Memory B cell (primary cell): Measurements from ENCODE around the gene CASKIN1.

Experiments
- ATAC-seq: fragments of 150-1000 bp; cut with Tn5 transposase; 2 replicates; pipeline ENCODE4 v1.10.0; 2021; ENCODE audit warnings: low read depth, mild to moderate bottlenecking, moderate library complexity
- DNase-seq, 2 donors: peaks; one replicate each; pipeline ENCODE4 v3.0.0; 2022; ENCODE audit warnings: low spot score in 2 of 2
- H3K27ac Mint-ChIP-seq: one replicate; pipeline ENCODE4 v1.8.0; 2022; ENCODE audit warnings: mild to moderate bottlenecking, moderate library complexity, mixed read lengths
- H3K27me3 Mint-ChIP-seq: one replicate; pipeline ENCODE4 v1.8.0; 2022; ENCODE audit warnings: mixed read lengths
- H3K36me3 Mint-ChIP-seq: one replicate; pipeline ENCODE4 v1.8.0; 2022; ENCODE audit warnings: mild to moderate bottlenecking, mixed read lengths
- H3K4me1 Mint-ChIP-seq: one replicate; pipeline ENCODE4 v1.8.0; 2022; ENCODE audit warnings: mixed read lengths
- H3K4me3 Mint-ChIP-seq: one replicate; pipeline ENCODE4 v1.8.0; 2022; ENCODE audit warnings: mild to moderate bottlenecking, moderate library complexity, mixed read lengths
- H3K9me3 Mint-ChIP-seq: one replicate; pipeline ENCODE4 v1.8.0; 2022; ENCODE audit warnings: mixed read lengths

The CASKIN1 gene

GRCh38 chr16:2198283-2198682 lies 1.9 kb upstream of the CASKIN1 start:
- Mint-ChIP-seq H3K36me3 (no peaks in the 10 kb centered on the region), H3K4me3 (peak overlapping the region; percentile 39), H3K27ac (no peak overlapping the region), H3K27me3 (peaks cover 12% of the 10 kb centered on the region), H3K9me3 (no peaks in the 10 kb centered on the region), H3K4me1 (peaks cover 8% of the 10 kb centered on the region)
- DNase-seq (no peak), ATAC-seq (no peak)

DNA sequence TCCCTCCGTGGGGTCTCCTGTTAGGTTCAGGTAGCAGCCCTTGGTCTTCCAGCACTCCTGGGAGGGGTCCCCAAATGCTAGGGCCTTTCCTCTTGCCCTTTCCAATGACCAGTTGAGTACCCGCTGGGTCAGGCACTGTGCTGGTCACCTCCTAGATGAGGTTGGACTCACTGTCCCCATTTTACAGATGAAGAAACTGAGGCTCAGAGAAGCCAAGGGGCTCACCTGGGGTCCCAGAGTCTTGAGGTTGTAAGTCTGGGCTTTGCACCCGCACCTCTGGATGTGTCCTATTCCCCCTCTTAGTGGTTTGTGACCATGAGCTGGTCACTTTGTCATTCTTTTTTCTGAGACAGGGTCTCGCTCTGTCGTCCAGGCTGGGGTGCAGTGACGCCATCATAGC lies 1.4 kb upstream of the CASKIN1 start:
- DNase-seq (no peak), ATAC-seq (no peak)
- Mint-ChIP-seq H3K4me1 (peaks cover 8% of the 10 kb centered on the region), H3K36me3 (no peaks in the 10 kb centered on the region), H3K27me3 (peaks cover 12% of the 10 kb centered on the region), H3K27ac (no peak overlapping the region), H3K9me3 (no peaks in the 10 kb centered on the region), H3K4me3 (peak overlapping the region; percentile 41)

DNA sequence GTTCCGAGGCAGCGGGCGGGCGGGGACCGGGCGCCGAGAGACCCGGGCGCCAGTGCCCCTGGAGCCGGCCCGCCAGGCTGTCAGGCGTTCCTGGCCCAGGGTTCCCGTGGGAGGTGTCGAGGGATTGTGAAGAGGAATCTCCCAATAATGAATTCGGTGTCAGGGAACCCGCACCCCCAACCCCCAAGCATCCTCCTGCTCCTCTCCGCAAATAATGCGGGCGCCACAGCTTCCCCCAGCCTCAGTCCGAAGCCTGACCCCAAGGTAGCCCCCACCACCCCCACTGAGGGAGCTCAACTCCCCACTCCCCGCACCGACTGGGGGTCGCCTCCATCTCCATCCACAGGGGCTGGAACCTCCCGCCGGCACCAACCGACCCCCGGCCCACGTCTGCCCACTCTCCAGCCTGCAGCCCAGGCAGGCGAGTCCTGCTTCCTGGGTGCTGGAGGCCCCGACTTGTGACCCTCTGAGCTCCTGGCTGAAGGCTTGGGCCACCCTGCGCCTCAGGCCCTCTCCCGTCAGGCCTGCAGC lies 641 bp upstream of the CASKIN1 start:
- Mint-ChIP-seq H3K27me3 (peaks cover 17% of the 10 kb centered on the region), H3K27ac (no peak overlapping the region), H3K9me3 (no peaks in the 10 kb centered on the region), H3K4me3 (peak overlapping the region; percentile 79), H3K4me1 (peaks cover 8% of the 10 kb centered on the region), H3K36me3 (no peaks in the 10 kb centered on the region)
- ATAC-seq = no peak
- DNase-seq = no peak

- Mint-ChIP-seq H3K9me3 (no peaks in the 10 kb centered on the region), H3K4me1 (peaks cover 8% of the 10 kb centered on the region), H3K27ac (no peak overlapping the region), H3K36me3 (no peaks in the 10 kb centered on the region), H3K27me3 (peaks cover 17% of the 10 kb centered on the region), H3K4me3 (peak overlapping the region; percentile 64)
- no peak for DNase-seq
- peak; percentile 28 for ATAC-seq
These were observed 863 bp downstream of the CASKIN1 start for GRCh38 chr16:2195322-2196161.

GRCh38 chr16:2194852-2195321 lies 1.5 kb downstream of the CASKIN1 start:
- H3K4me1 Mint-ChIP-seq = peaks cover 8% of the 10 kb centered on the region
- H3K27me3 Mint-ChIP-seq = peaks cover 17% of the 10 kb centered on the region
- ATAC-seq (peak; percentile 86), DNase-seq (peak; percentile 51 to 52)
- no peak overlapping the region for H3K27ac Mint-ChIP-seq
- no peaks in the 10 kb centered on the region for H3K9me3 Mint-ChIP-seq
- no peaks in the 10 kb centered on the region for H3K36me3 Mint-ChIP-seq
- H3K4me3 Mint-ChIP-seq = peak overlapping the region; percentile 27

DNA sequence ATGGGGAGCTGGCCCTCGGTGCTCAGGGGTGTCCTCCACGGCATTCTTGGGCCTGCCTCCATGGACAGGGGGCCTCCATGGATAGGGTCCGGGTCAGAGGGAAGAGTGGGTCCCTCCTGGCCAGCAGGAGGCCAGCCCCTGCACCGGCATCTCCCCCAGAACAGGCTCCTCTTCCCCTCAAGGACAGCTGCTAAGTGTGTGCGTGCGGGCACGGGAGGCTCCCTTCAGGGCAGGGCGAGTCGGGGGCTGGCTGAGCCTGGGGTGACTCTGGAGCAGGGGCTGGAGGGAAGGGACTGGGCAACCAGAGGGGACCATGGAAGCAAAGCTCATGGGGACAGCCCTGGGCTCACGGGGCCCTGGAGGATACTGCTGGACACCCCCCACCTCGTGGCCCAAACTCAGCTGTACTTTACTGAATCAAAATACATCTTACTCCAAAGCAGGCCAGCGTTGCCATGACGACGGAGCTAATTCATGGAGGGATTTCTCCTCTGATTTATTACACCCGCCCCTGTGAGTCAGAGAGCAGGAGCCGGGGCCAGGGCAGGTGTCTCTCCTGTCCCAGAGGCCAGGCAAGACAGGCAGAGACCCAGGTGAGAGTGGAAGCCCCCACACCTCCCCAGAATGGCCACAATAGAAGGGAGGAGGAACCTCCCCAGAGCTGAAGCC lies 2.1 kb downstream of the CASKIN1 start:
- no peaks in the 10 kb centered on the region for H3K9me3 Mint-ChIP-seq
- H3K4me1 Mint-ChIP-seq = peaks cover 8% of the 10 kb centered on the region
- no peak overlapping the region for H3K27ac Mint-ChIP-seq
- DNase-seq (no peak), ATAC-seq (no peak)
- no peaks in the 10 kb centered on the region for H3K36me3 Mint-ChIP-seq
- H3K4me3 Mint-ChIP-seq = no peak overlapping the region
- peaks cover 17% of the 10 kb centered on the region for H3K27me3 Mint-ChIP-seq

- DNase-seq (no peak), ATAC-seq (no peak)
- Mint-ChIP-seq H3K36me3 (no peaks in the 10 kb centered on the region), H3K4me1 (peaks cover 4% of the 10 kb centered on the region), H3K27me3 (peaks cover 12% of the 10 kb centered on the region), H3K9me3 (no peaks in the 10 kb centered on the region), H3K27ac (no peak overlapping the region), H3K4me3 (no peak overlapping the region)
These were observed 5.0 kb downstream of the CASKIN1 start for GRCh38 chr16:2191446-2191706.

- peaks cover 12% of the 10 kb centered on the region for H3K27me3 Mint-ChIP-seq
- no peaks in the 10 kb centered on the region for H3K36me3 Mint-ChIP-seq
- H3K9me3 Mint-ChIP-seq = no peaks in the 10 kb centered on the region
- H3K4me3 Mint-ChIP-seq = no peak overlapping the region
- peaks cover 4% of the 10 kb centered on the region for H3K4me1 Mint-ChIP-seq
- ATAC-seq (no peak), DNase-seq (no peak)
- no peak overlapping the region for H3K27ac Mint-ChIP-seq
These were observed 5.6 kb downstream of the CASKIN1 start for GRCh38 chr16:2190659-2191445.

GRCh38 chr16:2190002-2190658 lies 6.3 kb downstream of the CASKIN1 start:
- no peaks in the 10 kb centered on the region for H3K9me3 Mint-ChIP-seq

DNA sequence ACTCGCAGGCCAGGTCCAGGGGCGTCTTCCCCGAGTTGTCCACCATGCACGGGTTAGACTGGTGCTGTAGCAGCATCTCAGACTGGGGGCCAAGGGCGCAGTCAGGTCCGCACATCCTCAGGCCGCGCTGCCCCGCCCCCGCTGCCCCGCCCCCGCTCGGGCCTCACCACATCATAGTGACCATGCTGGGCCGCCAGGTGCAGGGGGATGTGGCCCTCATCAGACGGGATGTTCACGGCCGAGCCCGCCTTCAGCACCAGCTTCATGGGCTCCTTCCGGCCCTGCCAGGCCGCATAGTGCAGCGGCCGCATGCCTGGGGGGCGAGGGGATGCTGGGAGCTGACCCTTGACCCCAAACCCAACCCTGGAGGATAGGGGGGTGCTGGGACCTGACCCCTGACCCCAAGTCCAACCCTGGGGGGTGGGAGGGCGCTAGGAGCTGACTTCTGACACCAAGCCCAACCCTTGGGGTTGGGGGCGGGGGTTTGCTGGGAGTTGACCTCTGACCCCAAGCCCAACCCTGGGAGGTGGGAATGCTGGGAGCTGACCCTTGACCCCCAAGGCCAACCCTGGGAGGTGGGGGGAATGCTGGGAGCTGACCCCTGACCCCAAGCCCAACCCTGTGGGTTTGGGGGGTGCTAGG lies 7.0 kb downstream of the CASKIN1 start:
- DNase-seq = no peak
- Mint-ChIP-seq H3K27ac (no peak overlapping the region), H3K4me3 (no peak overlapping the region), H3K27me3 (peaks cover 8% of the 10 kb centered on the region), H3K4me1 (peaks cover 3% of the 10 kb centered on the region), H3K36me3 (no peaks in the 10 kb centered on the region), H3K9me3 (no peaks in the 10 kb centered on the region)
- no peak for ATAC-seq

More at GRCh38 chr16:2190002-2190658, 6.3 kb downstream of the CASKIN1 start:
- no peak for DNase-seq
- no peak for ATAC-seq
- H3K27ac Mint-ChIP-seq = no peak overlapping the region
- peaks cover 4% of the 10 kb centered on the region for H3K4me1 Mint-ChIP-seq
- no peaks in the 10 kb centered on the region for H3K36me3 Mint-ChIP-seq
- H3K27me3 Mint-ChIP-seq = peaks cover 12% of the 10 kb centered on the region
- H3K4me3 Mint-ChIP-seq = no peak overlapping the region

DNA sequence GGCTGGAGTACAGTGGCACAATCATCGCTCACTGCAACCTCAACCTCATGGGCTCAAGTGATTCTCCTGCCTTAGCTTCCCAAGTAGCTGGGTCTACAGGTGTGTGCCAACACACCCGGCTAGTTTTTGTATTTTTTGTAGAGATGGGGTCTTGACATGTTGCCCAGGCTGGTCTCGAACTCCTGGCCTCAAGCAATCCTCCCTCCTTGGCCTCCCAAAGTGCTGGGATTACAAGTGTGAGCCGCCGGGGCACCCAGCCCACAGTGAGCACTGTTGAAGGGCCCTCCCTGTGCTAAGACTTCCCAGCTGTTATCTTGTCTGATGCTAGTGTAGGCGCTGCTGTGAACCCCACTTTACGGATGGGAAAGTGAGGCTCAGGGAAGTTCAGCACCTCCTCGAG lies 8.0 kb downstream of the CASKIN1 start:
- no peak overlapping the region for H3K27ac Mint-ChIP-seq
- ATAC-seq = no peak
- H3K27me3 Mint-ChIP-seq = peaks cover 5% of the 10 kb centered on the region

GRCh38 chr16:2187212-2187611 lies 9.2 kb downstream of the CASKIN1 start:
- Mint-ChIP-seq H3K27ac (no peak overlapping the region), H3K9me3 (no peaks in the 10 kb centered on the region), H3K27me3 (no peaks in the 10 kb centered on the region), H3K4me3 (no peak overlapping the region), H3K36me3 (no peaks in the 10 kb centered on the region), H3K4me1 (peaks cover 10% of the 10 kb centered on the region)
- no peak for ATAC-seq
- DNase-seq = no peak

More for the DNA sequence above, 8.0 kb downstream of the CASKIN1 start:
- Mint-ChIP-seq H3K4me3 (no peak overlapping the region), H3K36me3 (no peaks in the 10 kb centered on the region), H3K9me3 (no peaks in the 10 kb centered on the region), H3K4me1 (peaks cover 6% of the 10 kb centered on the region)
- no peak for DNase-seq

GRCh38 chr16:2186505-2186904 lies 9.9 kb downstream of the CASKIN1 start:
- no peak overlapping the region for H3K4me3 Mint-ChIP-seq
- no peaks in the 10 kb centered on the region for H3K9me3 Mint-ChIP-seq
- H3K4me1 Mint-ChIP-seq = peaks cover 10% of the 10 kb centered on the region
- no peaks in the 10 kb centered on the region for H3K27me3 Mint-ChIP-seq
- no peak for ATAC-seq
- H3K27ac Mint-ChIP-seq = no peak overlapping the region
- no peaks in the 10 kb centered on the region for H3K36me3 Mint-ChIP-seq
- no peak for DNase-seq
